ENCODE measurements around the gene GLIS1.

The GLIS1 gene

GRCh38 chr1:53722025-53722424 is 16.9 kb downstream of the GLIS1 start:
- TF ChIP-seq, protein P1, sequence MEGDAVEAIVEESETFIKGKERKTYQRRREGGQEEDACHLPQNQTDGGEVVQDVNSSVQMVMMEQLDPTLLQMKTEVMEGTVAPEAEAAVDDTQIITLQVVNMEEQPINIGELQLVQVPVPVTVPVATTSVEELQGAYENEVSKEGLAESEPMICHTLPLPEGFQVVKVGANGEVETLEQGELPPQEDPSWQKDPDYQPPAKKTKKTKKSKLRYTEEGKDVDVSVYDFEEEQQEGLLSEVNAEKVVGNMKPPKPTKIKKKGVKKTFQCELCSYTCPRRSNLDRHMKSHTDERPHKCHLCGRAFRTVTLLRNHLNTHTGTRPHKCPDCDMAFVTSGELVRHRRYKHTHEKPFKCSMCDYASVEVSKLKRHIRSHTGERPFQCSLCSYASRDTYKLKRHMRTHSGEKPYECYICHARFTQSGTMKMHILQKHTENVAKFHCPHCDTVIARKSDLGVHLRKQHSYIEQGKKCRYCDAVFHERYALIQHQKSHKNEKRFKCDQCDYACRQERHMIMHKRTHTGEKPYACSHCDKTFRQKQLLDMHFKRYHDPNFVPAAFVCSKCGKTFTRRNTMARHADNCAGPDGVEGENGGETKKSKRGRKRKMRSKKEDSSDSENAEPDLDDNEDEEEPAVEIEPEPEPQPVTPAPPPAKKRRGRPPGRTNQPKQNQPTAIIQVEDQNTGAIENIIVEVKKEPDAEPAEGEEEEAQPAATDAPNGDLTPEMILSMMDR (IDR thresholded peaks at IDR 0.05; ENCODE audit: low read depth, low read length, missing control alignments), result no peak
- no peak for DNase-seq (ENCODE audit: low read depth)
- no peak overlapping the region for H3K4me3 ChIP-seq (ENCODE audit: low read depth, low read length)

GRCh38 chr1:53721088-53721487 is 17.9 kb downstream of the GLIS1 start:
- H3K4me3 ChIP-seq (ENCODE audit: low read depth, low read length), result no peak overlapping the region
- TF ChIP-seq, protein P1 (IDR thresholded peaks at IDR 0.05; ENCODE audit: low read depth, low read length, missing control alignments), result no peak
- no peak for DNase-seq (ENCODE audit: low read depth)

DNA sequence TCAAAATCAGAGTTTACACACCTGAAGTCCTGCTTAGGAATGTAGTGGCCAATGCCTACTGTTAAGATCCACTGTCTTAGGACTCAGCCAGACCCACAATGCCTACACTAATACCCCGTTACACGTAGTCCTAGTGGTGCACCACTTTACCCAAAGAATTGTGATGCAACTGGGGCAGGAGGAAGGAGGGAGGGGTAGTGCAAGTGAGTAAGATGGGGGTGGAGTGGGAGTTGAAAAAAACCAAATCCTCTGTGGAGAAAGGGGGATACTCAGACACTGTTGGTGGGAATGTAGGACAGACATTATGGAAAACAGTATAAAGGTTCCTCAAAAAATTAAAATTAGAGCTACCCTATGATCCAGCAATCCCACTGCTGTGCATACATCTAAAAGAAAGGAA is 19.5 kb downstream of the GLIS1 start:
- no peak overlapping the region for H3K4me3 ChIP-seq (ENCODE audit: low read depth, low read length)
- DNase-seq (ENCODE audit: low read depth), result no peak
- TF ChIP-seq, protein P1 (IDR thresholded peaks at IDR 0.05; ENCODE audit: low read depth, low read length, missing control alignments), result no peak

DNA sequence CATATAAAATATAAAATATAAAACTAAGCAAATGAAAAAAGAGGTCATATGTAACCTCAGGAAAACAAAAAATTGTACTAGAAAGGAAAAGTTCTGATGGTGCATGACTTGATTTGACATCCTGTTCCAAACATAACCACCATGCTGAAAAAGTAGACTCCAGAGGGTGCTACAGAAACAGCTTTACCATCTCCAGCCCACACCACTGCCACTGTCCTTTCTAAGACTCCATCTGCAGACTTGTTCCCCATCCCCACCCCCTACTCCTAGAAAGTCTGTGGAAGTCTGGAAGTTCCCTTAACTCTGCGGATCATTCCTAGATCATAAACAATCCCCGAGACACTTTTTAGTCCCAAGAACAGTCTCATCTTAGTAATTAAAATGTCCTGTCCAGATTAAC is 20.5 kb downstream of the GLIS1 start:
- TF ChIP-seq, protein P1 (IDR thresholded peaks at IDR 0.05; ENCODE audit: low read depth, low read length, missing control alignments), result no peak
- no peak overlapping the region for H3K4me3 ChIP-seq (ENCODE audit: low read depth, low read length)
- no peak for DNase-seq (ENCODE audit: low read depth)

DNA sequence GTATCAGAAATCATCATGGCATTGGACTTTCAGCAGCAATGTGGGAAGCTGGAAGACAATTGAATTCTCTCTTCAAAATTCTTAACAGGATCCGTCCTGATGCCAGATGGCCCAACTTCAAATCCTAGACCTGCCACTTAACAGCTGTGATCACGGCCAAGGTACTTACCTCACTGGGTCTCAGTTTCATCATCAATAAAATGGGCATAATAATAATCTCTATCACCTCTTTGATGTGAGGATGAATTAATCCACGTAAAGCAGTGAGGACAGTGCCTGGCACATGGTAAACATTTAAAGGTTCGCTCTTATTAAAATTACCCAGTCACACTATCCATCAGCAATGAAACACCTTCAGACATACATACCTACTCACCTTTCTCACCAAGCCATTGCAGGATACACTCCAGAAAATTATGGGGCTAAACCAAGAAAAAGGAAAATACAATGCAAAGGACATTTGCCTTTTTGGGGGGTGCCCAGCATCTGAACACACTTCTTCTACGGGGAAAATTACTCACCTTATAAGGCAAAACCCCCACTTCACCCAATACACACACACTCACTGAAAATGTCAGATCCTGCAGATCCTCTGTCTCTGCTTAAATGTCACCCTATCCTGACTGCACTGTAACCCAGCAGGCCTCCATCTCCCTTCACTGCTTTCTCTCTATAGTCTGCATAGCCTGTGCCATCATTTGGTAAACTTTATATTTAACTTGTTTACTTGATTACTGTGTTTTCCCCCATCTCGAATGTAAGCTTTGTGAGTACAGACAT is 21.7 kb downstream of the GLIS1 start:
- TF ChIP-seq, protein P1 (IDR thresholded peaks at IDR 0.05; ENCODE audit: low read depth, low read length, missing control alignments), result no peak
- no peak for DNase-seq (ENCODE audit: low read depth)
- no peak overlapping the region for H3K4me3 ChIP-seq (ENCODE audit: low read depth, low read length)

GRCh38 chr1:53716150-53716549 is 22.8 kb downstream of the GLIS1 start:
- no peak overlapping the region for H3K4me3 ChIP-seq (ENCODE audit: low read depth, low read length)
- DNase-seq (ENCODE audit: low read depth), result no peak
- TF ChIP-seq, protein P1 (IDR thresholded peaks at IDR 0.05; ENCODE audit: low read depth, low read length, missing control alignments), result no peak

GRCh38 chr1:53715478-53715877 is 23.5 kb downstream of the GLIS1 start:
- TF ChIP-seq, protein P1 (IDR thresholded peaks at IDR 0.05; ENCODE audit: low read depth, low read length, missing control alignments), result peak; percentile 63
- no peak for DNase-seq (ENCODE audit: low read depth)
- H3K4me3 ChIP-seq (ENCODE audit: low read depth, low read length), result no peak overlapping the region
